OCI-LY7 (cell line): ENCODE measurements around the gene RTN4RL2. TPM values are rescaled to one million over a fixed set of nuclear protein-coding genes. Genes with fewer than 3 reads are reported as not detected.

Source experiments
- BruUV-seq: library from RNA; stranded (reverse); fragments of 400-500 nt; replicated peaks from 2 replicates; lab custom pipeline; 2021; lab: Mats Ljungman, UMichigan
- CTCF ChIA-PET: fragments of 300-600 bp; sonication (Branson Sonifier 250); formaldehyde crosslinking; loops from one replicate; lab custom pipeline; 2022; ENCODE audit warnings: antibody characterized with exemption; ENCODE audit not compliant: unreplicated experiment; lab: Charles Lee
- POLR2A ChIA-PET: fragments of 300-600 bp; sonication (Branson Sonifier 250); formaldehyde crosslinking; loops from one replicate; lab custom pipeline; 2022; ENCODE audit warnings: antibody characterized with exemption; lab: Charles Lee
- DNase-seq: peaks from one replicate; pipeline ENCODE4 v3.0.0-alpha.2; 2015; ENCODE audit warnings: low spot score
- H2AFZ ChIP-seq: fragments of 200-600 bp; sonication (generic), shearing (Covaris generic); 2 replicates; pipeline ENCODE4 v1.6.1; 2014; ENCODE audit warnings: mild to moderate bottlenecking, antibody characterized with exemption, low read length, moderate library complexity
- H3K27ac ChIP-seq: fragments of 200-600 bp; sonication (generic); 2 replicates; pipeline ENCODE4 v1.5.1; 2014; ENCODE audit warnings: mixed run types, low read depth, mild to moderate bottlenecking, moderate library complexity, low read length, inconsistent platforms; ENCODE audit not compliant: poor library complexity, severe bottlenecking
- H3K36me3 ChIP-seq: fragments of 200-600 bp; sonication (generic); 2 replicates; pipeline ENCODE4 v1.6.1; 2014; ENCODE audit warnings: mild to moderate bottlenecking, antibody characterized with exemption, low read length, moderate library complexity, mixed read lengths; ENCODE audit not compliant: insufficient read depth
- H3K4me1 ChIP-seq: fragments of 200-600 bp; sonication (generic); 2 replicates; pipeline ENCODE4 v1.5.1; 2014; ENCODE audit warnings: mild to moderate bottlenecking, low read length; ENCODE audit not compliant: insufficient read depth, poor library complexity, severe bottlenecking
- H3K4me2 ChIP-seq: fragments of 200-600 bp; sonication (generic); 2 replicates; pipeline ENCODE4 v1.6.1; 2014; ENCODE audit warnings: mild to moderate bottlenecking, low read length
- H3K4me3 ChIP-seq: fragments of 200-600 bp; sonication (generic); 2 replicates; pipeline ENCODE4 v1.5.1; 2014; ENCODE audit warnings: mild to moderate bottlenecking, low read depth, low read length; ENCODE audit not compliant: poor library complexity, severe bottlenecking
- H3K79me2 ChIP-seq: fragments of 200-600 bp; sonication (generic); 2 replicates; pipeline ENCODE4 v1.6.1; 2016; ENCODE audit warnings: low read depth, mild to moderate bottlenecking, low read length, moderate library complexity, mixed read lengths; ENCODE audit not compliant: insufficient read depth
- H3K9me2 ChIP-seq: fragments of 200-600 bp; sonication (generic); 2 replicates; pipeline ENCODE4 v1.6.1; 2016; ENCODE audit warnings: mild to moderate bottlenecking, low read length, mixed read lengths; ENCODE audit not compliant: insufficient read depth
- H3K9me3 ChIP-seq: fragments of 200-600 bp; sonication (generic); 2 replicates; pipeline ENCODE4 v1.6.1; 2014; ENCODE audit warnings: mild to moderate bottlenecking, mixed run types, low read length, mixed read lengths
- H4K20me1 ChIP-seq: fragments of 200-600 bp; sonication (generic); 2 replicates; pipeline ENCODE4 v1.6.1; 2014; ENCODE audit warnings: mild to moderate bottlenecking, antibody characterized with exemption, low read length, moderate library complexity, mixed read lengths; ENCODE audit not compliant: insufficient read depth
- CTCF ChIP-seq: fragments of 200-600 bp; sonication (generic); conservative IDR thresholded peaks from 2 replicates; pipeline ENCODE4 v1.5.1; 2014; ENCODE audit warnings: mild to moderate bottlenecking, antibody characterized with exemption, low read length, moderate library complexity, mixed read lengths
- EZH2phosphoT487 ChIP-seq: fragments of 200-600 bp; sonication (generic); IDR thresholded peaks from 2 replicates; pipeline ENCODE4 v1.6.1; 2018; ENCODE audit warnings: low read depth, borderline replicate concordance, mild to moderate bottlenecking, mixed run types, antibody characterized with exemption, low read length, moderate library complexity, mixed read lengths
- intact Hi-C: fragments of 100-400 bp; cut with micrococcal nuclease; formaldehyde crosslinking; loops from one replicate; pipeline ENCODE4 v1.10.0; 2022; ENCODE audit not compliant: unreplicated experiment
- total RNA-seq, 2 experiments: library from RNA; depleted of rRNA in 1 of 2; stranded (reverse); fragments of >200 nt in 1 of 2; shearing (Covaris generic) in 1 of 2; gene quantifications; 2 replicates each; pipeline ENCODE4 v1.2.3, GENCODE V29; 2014 to 2022

RTN4RL2 gene
- total RNA-seq, 2 experiments from 2014 or later, result 0.25 to 4.2 TPM

GRCh38 chr11:57474803-57475115, 14.4 kb downstream of the RTN4RL2 start:
- Histone ChIP-seq H4K20me1 (no peaks in the 10 kb centered on the region), H3K27ac (no peak overlapping the region), H3K36me3 (no peaks in the 10 kb centered on the region), H3K9me3 (no peaks in the 10 kb centered on the region), H2AFZ (no peak overlapping the region), H3K4me3 (no peak overlapping the region), H3K9me2 (no peaks in the 10 kb centered on the region), H3K4me2 (no peak overlapping the region), H3K4me1 (peaks cover 23% of the 10 kb centered on the region), H3K79me2 (no peaks in the 10 kb centered on the region)
- no peak for DNase-seq
- TF ChIP-seq CTCF (0 out of 2 replicates have a peak, but pooled peaks have one; percentile 14), EZH2phosphoT487 (no peak)
- ChIA-PET CTCF (interaction anchor here (0.9 kb wide), 1 partner anchor 11 kb away, joined by 3 read pairs; no protein-coding TSS in a partner anchor), POLR2A (interaction anchor here (0.6 kb wide), 2 partner anchors 9 to 74 kb away, joined by 4 read pairs; no protein-coding TSS in a partner anchor)
- no TSS peak for BruUV-seq
- intact Hi-C loops, result no loop called here

GRCh38 chr11:57475191-57475590, 14.9 kb downstream of the RTN4RL2 start:
- H3K4me2 ChIP-seq, result no peak overlapping the region
- H3K36me3 ChIP-seq, result no peaks in the 10 kb centered on the region
- DNase-seq, result no peak
- peaks cover 28% of the 10 kb centered on the region for H3K4me1 ChIP-seq
- TF ChIP-seq CTCF (no peak), EZH2phosphoT487 (no peak)
- no peaks in the 10 kb centered on the region for H3K9me3 ChIP-seq
- intact Hi-C loops, result no loop called here
- ChIA-PET CTCF (no interaction called here), POLR2A (no interaction called here)
- H3K9me2 ChIP-seq, result no peaks in the 10 kb centered on the region
- H3K4me3 ChIP-seq, result no peak overlapping the region
- H4K20me1 ChIP-seq, result no peaks in the 10 kb centered on the region
- no peaks in the 10 kb centered on the region for H3K79me2 ChIP-seq
- no peak overlapping the region for H3K27ac ChIP-seq
- no peak overlapping the region for H2AFZ ChIP-seq
- no TSS peak for BruUV-seq

DNA sequence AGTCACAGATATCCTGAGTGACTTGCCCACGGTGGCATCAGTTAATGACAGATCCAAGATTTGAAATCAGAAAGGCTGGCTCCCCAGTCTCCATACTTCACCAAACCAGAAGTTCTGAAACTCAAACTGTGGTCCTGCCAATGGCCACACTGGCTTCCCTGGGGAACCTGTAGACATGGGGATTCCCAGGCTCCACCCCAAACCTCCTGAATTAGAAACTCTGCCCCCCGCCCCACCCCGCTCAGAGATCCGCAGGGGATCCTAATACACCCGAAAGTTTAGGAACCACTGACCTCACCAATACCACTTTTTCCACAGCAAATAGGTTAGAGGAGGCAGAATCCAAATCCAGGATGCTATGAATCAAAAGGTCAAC, 15.3 kb downstream of the RTN4RL2 start:
- Histone ChIP-seq H4K20me1 (no peaks in the 10 kb centered on the region), H3K36me3 (no peaks in the 10 kb centered on the region), H3K79me2 (no peaks in the 10 kb centered on the region), H3K4me2 (peak overlapping the region; percentile 7; the same call in 1 of the 2 replicates), H2AFZ (no peak overlapping the region), H3K9me2 (no peaks in the 10 kb centered on the region), H3K4me1 (peaks cover 32% of the 10 kb centered on the region), H3K9me3 (no peaks in the 10 kb centered on the region), H3K4me3 (no peak overlapping the region), H3K27ac (no peak overlapping the region)
- DNase-seq, result no peak
- BruUV-seq, result no TSS peak
- POLR2A ChIA-PET, result no interaction called here
- TF ChIP-seq EZH2phosphoT487 (no peak), CTCF (no peak)
- intact Hi-C loops, result no loop called here
- CTCF ChIA-PET, result no interaction called here
